ENCODE measurements around the gene SLC1A5. TPM values are rescaled to one million over a fixed set of nuclear protein-coding genes. Genes with fewer than 3 reads are reported as not detected.
A peak's percentile ranks its signal among the peaks of the same experiment; 100 is the strongest.

The SLC1A5 gene
- total RNA-seq, 2 donors from 2014 or later = 77.6 to 78.1 TPM

- Histone ChIP-seq H3K27me3 (ENCODE audit: control insufficient read depth, insufficient read depth, low read length, poor library complexity, severe bottlenecking) (no peaks in the 10 kb centered on the region), H3K4me1 (ENCODE audit: control insufficient read depth, insufficient read depth, low read length) (no peaks in the 10 kb centered on the region), H3K9ac (ENCODE audit: extremely low read depth, low read length, poor library complexity, severe bottlenecking) (no peak overlapping the region), H3K36me3 (ENCODE audit: control insufficient read depth, insufficient read depth, low read length) (peaks cover 76% of the 10 kb centered on the region), H3K27ac (ENCODE audit: low read depth, low read length) (no peak overlapping the region), H3K4me3 (ENCODE audit: low read length) (no peak overlapping the region), H3K9me3 (ENCODE audit: control insufficient read depth, low read length) (no peaks in the 10 kb centered on the region)
- 59 to 71% methylated on average over 10 to 20 of the region's 20 CpGs for WGBS, 2 experiments (ENCODE audit: insufficient coverage in 1 of 2, insufficient read length in 1 of 2)
- H3K27me3 Mint-ChIP-seq (ENCODE audit: insufficient read depth) = no peaks in the 10 kb centered on the region
- H3K9me3 Mint-ChIP-seq = no peaks in the 10 kb centered on the region
- peak; percentile 96 for TF ChIP-seq CTCF (conservative IDR thresholded peaks at IDR 0.05)
- peak; percentile 93 for DNase-seq
- H3K27ac Mint-ChIP-seq = peak overlapping the region; percentile 57
- H3K36me3 Mint-ChIP-seq (ENCODE audit: low read depth) = peaks cover 72% of the 10 kb centered on the region
- no peak overlapping the region for H3K4me3 Mint-ChIP-seq
- no peaks in the 10 kb centered on the region for H3K4me1 Mint-ChIP-seq
Measured at GRCh38 chr19:46728693-46729339, 59.6 kb downstream of the SLC1A5 start.

- TF ChIP-seq CTCF (conservative IDR thresholded peaks at IDR 0.05) = no peak
- Histone ChIP-seq H3K4me3 (ENCODE audit: low read length) (no peak overlapping the region), H3K27me3 (ENCODE audit: control insufficient read depth, insufficient read depth, low read length, poor library complexity, severe bottlenecking) (no peaks in the 10 kb centered on the region), H3K9ac (ENCODE audit: extremely low read depth, low read length, poor library complexity, severe bottlenecking) (no peak overlapping the region), H3K27ac (ENCODE audit: low read depth, low read length) (no peak overlapping the region), H3K9me3 (ENCODE audit: control insufficient read depth, low read length) (no peaks in the 10 kb centered on the region), H3K36me3 (ENCODE audit: control insufficient read depth, insufficient read depth, low read length) (peaks cover 76% of the 10 kb centered on the region), H3K4me1 (ENCODE audit: control insufficient read depth, insufficient read depth, low read length) (no peaks in the 10 kb centered on the region)
- WGBS, 2 experiments (ENCODE audit: insufficient coverage in 1 of 2, insufficient read length in 1 of 2) = 88 to 95% methylated on average over 6 to 14 of the region's 14 CpGs
- Mint-ChIP-seq H3K4me1 (no peaks in the 10 kb centered on the region), H3K36me3 (ENCODE audit: low read depth) (peaks cover 66% of the 10 kb centered on the region), H3K27me3 (ENCODE audit: insufficient read depth) (no peaks in the 10 kb centered on the region), H3K9me3 (no peaks in the 10 kb centered on the region), H3K4me3 (no peak overlapping the region), H3K27ac (peak overlapping the region; percentile 48)
- no peak for DNase-seq
Measured at GRCh38 chr19:46728208-46728607, 60.2 kb downstream of the SLC1A5 start.

- WGBS, 2 experiments (ENCODE audit: insufficient coverage in 1 of 2, insufficient read length in 1 of 2) = 92 to 100% methylated on average over 1 to 11 of the region's 11 CpGs
- Histone ChIP-seq H3K27ac (ENCODE audit: low read depth, low read length) (no peak overlapping the region), H3K9me3 (ENCODE audit: control insufficient read depth, low read length) (no peaks in the 10 kb centered on the region), H3K9ac (ENCODE audit: extremely low read depth, low read length, poor library complexity, severe bottlenecking) (no peak overlapping the region), H3K27me3 (ENCODE audit: control insufficient read depth, insufficient read depth, low read length, poor library complexity, severe bottlenecking) (no peaks in the 10 kb centered on the region), H3K4me3 (ENCODE audit: low read length) (no peak overlapping the region), H3K36me3 (ENCODE audit: control insufficient read depth, insufficient read depth, low read length) (peaks cover 76% of the 10 kb centered on the region), H3K4me1 (ENCODE audit: control insufficient read depth, insufficient read depth, low read length) (no peaks in the 10 kb centered on the region)
- H3K9me3 Mint-ChIP-seq = no peaks in the 10 kb centered on the region
- H3K36me3 Mint-ChIP-seq (ENCODE audit: low read depth) = peaks cover 63% of the 10 kb centered on the region
- DNase-seq = no peak
- TF ChIP-seq CTCF (conservative IDR thresholded peaks at IDR 0.05) = no peak
- no peaks in the 10 kb centered on the region for H3K27me3 Mint-ChIP-seq (ENCODE audit: insufficient read depth)
- H3K27ac Mint-ChIP-seq = no peak overlapping the region
- no peaks in the 10 kb centered on the region for H3K4me1 Mint-ChIP-seq
- no peak overlapping the region for H3K4me3 Mint-ChIP-seq
Measured at GRCh38 chr19:46727757-46728156, 60.6 kb downstream of the SLC1A5 start.
